ENCODE measurements around the gene ZMYND10. TPM values are rescaled to one million over a fixed set of nuclear protein-coding genes. Genes with fewer than 3 reads are reported as not detected.

The ZMYND10 gene
- total RNA-seq, 1 donor from 2014 or later, result 0.64 TPM

Other genes starting within 250 kb of the ZMYND10 start
- gene SEMA3F, start 190.4 kb downstream of the ZMYND10 start, total RNA-seq, result 72.7 TPM
- gene GNAT1, start 154.1 kb downstream of the ZMYND10 start, total RNA-seq, result 0.08 TPM
- 0.60 TPM for gene SLC38A3, start 140.5 kb downstream of the ZMYND10 start, total RNA-seq
- gene GNAI2, start 109.5 kb downstream of the ZMYND10 start, total RNA-seq, result 92.0 TPM
- 2.4 TPM for gene SEMA3B, start 76.6 kb downstream of the ZMYND10 start, total RNA-seq
- gene LSMEM2, start 66.6 kb downstream of the ZMYND10 start, total RNA-seq, result not detected
- 65.8 TPM for gene IFRD2, start 53.3 kb downstream of the ZMYND10 start, total RNA-seq
- gene HYAL3, start 46.3 kb downstream of the ZMYND10 start, total RNA-seq, result 4.8 TPM
- gene NAA80, start 46.3 kb downstream of the ZMYND10 start, total RNA-seq, result 7.6 TPM
- gene HYAL1, start 42.2 kb downstream of the ZMYND10 start, total RNA-seq, result 4.1 TPM
- 30.7 TPM for gene HYAL2, start 23.0 kb downstream of the ZMYND10 start, total RNA-seq
- 12.2 TPM for gene TUSC2, start 17.5 kb downstream of the ZMYND10 start, total RNA-seq
- 13.6 TPM for gene RASSF1, start 4.9 kb downstream of the ZMYND10 start, total RNA-seq
- gene NPRL2, start 5.0 kb upstream of the ZMYND10 start, total RNA-seq, result 11.0 TPM
- gene CYB561D2, start 5.1 kb upstream of the ZMYND10 start, total RNA-seq, result 15.5 TPM
- gene TMEM115, start 13.8 kb upstream of the ZMYND10 start, total RNA-seq, result 19.3 TPM
- gene CACNA2D2, start 157.9 kb upstream of the ZMYND10 start, total RNA-seq, result 0.08 TPM
- 0.68 TPM for gene C3orf18, start 222.0 kb upstream of the ZMYND10 start, total RNA-seq
- 11.0 TPM for gene HEMK1, start 223.8 kb upstream of the ZMYND10 start, total RNA-seq

All from esophagus mucosa (tissue), 1 donor.